B cell (primary cell): ENCODE results near the gene GPRC5D. TPM values are rescaled to one million over a fixed set of nuclear protein-coding genes. Genes with fewer than 3 reads are reported as not detected.

ENCODE experiments used
- ATAC-seq: fragments of 200-7000 bp; cut with Tn5 transposase; one replicate; pipeline ENCODE4 v1.10.0; 2021; ENCODE audit warnings: low read depth, mild to moderate bottlenecking, moderate number of reproducible peaks, moderate library complexity
- CTCF ChIA-PET: fragments of 350-600 bp; sonication (Branson Sonifier 250); formaldehyde crosslinking; loops from one replicate; lab custom pipeline; 2021; ENCODE audit warnings: antibody characterized with exemption, inconsistent platforms; lab: Charles Lee
- POLR2A ChIA-PET: fragments of 350-600 bp; sonication (Branson Sonifier 250); formaldehyde crosslinking; loops from one replicate; lab custom pipeline; 2021; ENCODE audit warnings: antibody characterized with exemption; lab: Charles Lee
- DNase-seq: peaks from one replicate; pipeline ENCODE4 v3.0.0; 2013
- H2AFZ ChIP-seq: 2 replicates; pipeline ENCODE4 v1.6.1; 2012; ENCODE audit warnings: mild to moderate bottlenecking, low read depth, low read length; ENCODE audit not compliant: insufficient read depth, poor library complexity, severe bottlenecking
- H3K27ac ChIP-seq, 2 donors: 1 replicate in 1 of 2; 2 replicates in 1 of 2; pipeline ENCODE4 v1.5.1; 2012 to 2013; ENCODE audit warnings: low read length in 2 of 2, mild to moderate bottlenecking in 2 of 2, moderate library complexity in 1 of 2
- H3K27me3 ChIP-seq, 4 experiments: fragments of 200-600 bp in 1 of 4; sonication (generic) in 1 of 4; replicated peaks in 1 of 4; 1 replicate in 2 of 4; 2 replicates in 2 of 4; pipeline versions ENCODE4 v1.6.1 to v1.7.0; 2013 to 2016; ENCODE audit warnings: low read length in 3 of 4, mild to moderate bottlenecking in 2 of 4, mixed read lengths in 1 of 4, moderate library complexity in 1 of 4; ENCODE audit not compliant: insufficient read depth in 4 of 4, control insufficient read depth in 3 of 4; ENCODE audit errors: control extremely low read depth in 1 of 4
- H3K36me3 ChIP-seq, 2 experiments: replicated peaks in 1 of 2; 1 replicate in 1 of 2; 2 replicates in 1 of 2; pipeline versions ENCODE4 v1.6.1 to v1.7.1; 2013; ENCODE audit warnings: low read length in 1 of 2; ENCODE audit not compliant: insufficient read depth in 2 of 2, control insufficient read depth in 1 of 2; ENCODE audit errors: control extremely low read depth in 1 of 2, extremely low read depth in 1 of 2
- H3K4me1 ChIP-seq, 2 donors: fragments of 200-600 bp in 1 of 2; sonication (generic) in 1 of 2; 1 replicate in 1 of 2; 2 replicates in 1 of 2; pipeline versions ENCODE4 v1.5.1 to v1.6.1; 2013 to 2017; ENCODE audit warnings: low read length in 2 of 2; ENCODE audit not compliant: control insufficient read depth in 2 of 2, insufficient read depth in 2 of 2
- H3K4me2 ChIP-seq: replicated peaks from 2 replicates; pipeline ENCODE3; 2012; ENCODE audit warnings: mild to moderate bottlenecking, low read depth, low read length; ENCODE audit not compliant: poor library complexity, severe bottlenecking
- H3K4me3 ChIP-seq, 5 experiments: fragments of 200-600 bp in 1 of 5; sonication (generic) in 1 of 5; 1 replicate in 3 of 5; 2 replicates in 2 of 5; pipeline versions ENCODE4 v1.5.1 to v1.7.0; 2011 to 2016; ENCODE audit warnings: low read length in 4 of 5, mild to moderate bottlenecking in 4 of 5, low read depth in 2 of 5, control low read depth in 1 of 5, moderate library complexity in 1 of 5; ENCODE audit not compliant: insufficient read depth in 1 of 5; ENCODE audit errors: control extremely low read depth in 1 of 5, extremely low read depth in 1 of 5
- H3K79me2 ChIP-seq: fragments of 200-600 bp; sonication (generic); one replicate; pipeline ENCODE4 v1.6.0; 2016; ENCODE audit warnings: low read length; ENCODE audit not compliant: control insufficient read depth, insufficient read depth
- H3K9ac ChIP-seq: fragments of 200-600 bp; sonication (generic); 2 replicates; pipeline ENCODE4 v1.6.1; 2017; ENCODE audit warnings: mild to moderate bottlenecking, low read length, moderate library complexity
- H3K9me3 ChIP-seq, 3 donors: one replicate each; pipeline versions ENCODE4 v1.6.1 to v1.7.1; 2013; ENCODE audit warnings: low read length in 2 of 3; ENCODE audit not compliant: control insufficient read depth in 2 of 3, insufficient read depth in 1 of 3; ENCODE audit errors: control extremely low read depth in 1 of 3
- H4K20me1 ChIP-seq: 2 replicates; pipeline ENCODE4 v1.6.0; 2012; ENCODE audit warnings: mild to moderate bottlenecking, low read length; ENCODE audit not compliant: insufficient read depth, control insufficient read depth, poor library complexity, severe bottlenecking
- H3K27ac Mint-ChIP-seq: one replicate; pipeline ENCODE4 v1.8.0; 2021; ENCODE audit warnings: mixed read lengths
- H3K27me3 Mint-ChIP-seq: one replicate; pipeline ENCODE4 v1.8.0; 2021; ENCODE audit warnings: mixed read lengths
- H3K4me1 Mint-ChIP-seq: one replicate; pipeline ENCODE4 v1.8.0; 2021; ENCODE audit warnings: mixed read lengths
- H3K4me3 Mint-ChIP-seq: one replicate; pipeline ENCODE4 v1.8.0; 2021; ENCODE audit warnings: mixed read lengths
- H3K9me3 Mint-ChIP-seq: one replicate; pipeline ENCODE4 v1.8.0; 2022; ENCODE audit warnings: mixed read lengths; ENCODE audit not compliant: insufficient read depth
- EZH2 ChIP-seq: IDR thresholded peaks from 2 replicates; pipeline ENCODE4 v1.6.1; 2012; ENCODE audit warnings: borderline replicate concordance, low read depth, mild to moderate bottlenecking, moderate library complexity, low read length; ENCODE audit not compliant: insufficient read depth, poor library complexity, severe bottlenecking
- WGBS: methylation state at CpG from one replicate; pipeline ENCODE4 v1.1.5; 2013; ENCODE audit warnings: missing lambda C conversion rate; ENCODE audit not compliant: insufficient coverage; 5-methylcytosine and 5-hydroxymethylcytosine counted together
- intact Hi-C: fragments of 100-400 bp; cut with micrococcal nuclease; formaldehyde crosslinking; loops from one replicate; pipeline ENCODE4 v1.10.0; 2022
- polyA minus RNA-seq: library from RNA; depleted of rRNA, polyadenylated mRNA; stranded (reverse); fragments of >200 nt; gene quantifications from 2 replicates; pipeline ENCODE4 v1.2.3, GENCODE V29; 2012
- polyA plus RNA-seq: library from polyadenylated mRNA; depleted of rRNA; stranded (reverse); fragments of >200 nt; gene quantifications from 2 replicates; pipeline ENCODE4 v1.2.3, GENCODE V29; 2012
- total RNA-seq, 2 donors: library from RNA; stranded (reverse); fragments of 120-200 nt in 1 of 2; gene quantifications; 1 replicate in 1 of 2; 2 replicates in 1 of 2; pipeline versions ENCODE4 v1.2.3 to v1.2.4, GENCODE V29; 2013 to 2022
- TF ChIP-seq, protein P1 (sequence below): fragments of 200-600 bp; IDR thresholded peaks from one replicate; pipeline ENCODE4 v1.8.0; 2022; ENCODE audit warnings: antibody characterized with exemption, mild to moderate bottlenecking

GPRC5D gene
- total RNA-seq = 0.47 and 0.92 TPM in 2 replicates
- total RNA-seq (2013) = 3.6 TPM
- polyA plus RNA-seq = 6.4 and 7.7 TPM in 2 replicates
- 2.7 and 7.1 TPM in 2 replicates for polyA minus RNA-seq

DNA sequence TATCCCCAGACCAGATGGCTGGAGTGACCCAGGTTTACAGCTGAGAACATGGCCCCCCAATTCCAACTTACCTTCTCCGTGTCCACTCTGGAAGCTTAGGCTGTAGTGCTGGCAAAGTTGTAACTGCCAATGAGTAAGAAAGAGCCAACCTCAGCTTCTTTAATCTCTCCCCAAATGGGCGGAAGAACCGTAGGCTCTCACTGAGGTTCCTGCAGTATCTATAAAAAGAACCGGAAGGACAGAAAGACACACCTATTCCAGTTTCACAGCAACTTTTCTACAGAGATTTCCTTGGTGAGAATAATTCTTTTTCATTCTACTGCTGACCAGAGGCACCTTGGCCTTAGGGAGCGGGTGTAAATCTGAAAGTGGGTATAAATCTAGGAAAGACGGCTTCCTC is at the start of gene GPRC5D:
Gene GPRC5D, minus strand, starts transcription at position 135 of the 400 bp plus-strand sequence. CDS start 1,786 bp downstream, outside the sequence.
- Histone ChIP-seq H3K27me3 (no peaks in the 10 kb centered on the region), H4K20me1 (no peaks in the 10 kb centered on the region), H3K4me1 (no peaks in the 10 kb centered on the region), H3K4me2 (no peak within 1 kb of the TSS), H3K9ac (no peak within 1 kb of the TSS), H3K27ac (no peak within 1 kb of the TSS), H3K36me3 (no peaks in the 10 kb centered on the region), H2AFZ (no peak within 1 kb of the TSS), H3K4me3 (no peak within 1 kb of the TSS), H3K79me2 (no peaks in the 10 kb centered on the region), H3K9me3 (no peaks in the 10 kb centered on the region)
- ATAC-seq = no peak
- 100% methylated on average over 2 of the region's 6 CpGs for WGBS
- no peaks in the 10 kb centered on the region for H3K9me3 Mint-ChIP-seq
- H3K27me3 Mint-ChIP-seq = peaks cover 15% of the 10 kb centered on the region
- ChIA-PET CTCF (interaction anchor here (1.2 kb wide), 1 partner anchor 260 kb away, joined by 4 read pairs; no protein-coding TSS in a partner anchor), POLR2A (no interaction called here)
- intact Hi-C loops = no loop called here
- no peak for TF ChIP-seq EZH2
- TF ChIP-seq, protein P1, sequence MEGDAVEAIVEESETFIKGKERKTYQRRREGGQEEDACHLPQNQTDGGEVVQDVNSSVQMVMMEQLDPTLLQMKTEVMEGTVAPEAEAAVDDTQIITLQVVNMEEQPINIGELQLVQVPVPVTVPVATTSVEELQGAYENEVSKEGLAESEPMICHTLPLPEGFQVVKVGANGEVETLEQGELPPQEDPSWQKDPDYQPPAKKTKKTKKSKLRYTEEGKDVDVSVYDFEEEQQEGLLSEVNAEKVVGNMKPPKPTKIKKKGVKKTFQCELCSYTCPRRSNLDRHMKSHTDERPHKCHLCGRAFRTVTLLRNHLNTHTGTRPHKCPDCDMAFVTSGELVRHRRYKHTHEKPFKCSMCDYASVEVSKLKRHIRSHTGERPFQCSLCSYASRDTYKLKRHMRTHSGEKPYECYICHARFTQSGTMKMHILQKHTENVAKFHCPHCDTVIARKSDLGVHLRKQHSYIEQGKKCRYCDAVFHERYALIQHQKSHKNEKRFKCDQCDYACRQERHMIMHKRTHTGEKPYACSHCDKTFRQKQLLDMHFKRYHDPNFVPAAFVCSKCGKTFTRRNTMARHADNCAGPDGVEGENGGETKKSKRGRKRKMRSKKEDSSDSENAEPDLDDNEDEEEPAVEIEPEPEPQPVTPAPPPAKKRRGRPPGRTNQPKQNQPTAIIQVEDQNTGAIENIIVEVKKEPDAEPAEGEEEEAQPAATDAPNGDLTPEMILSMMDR = no peak
- DNase-seq = no peak
- H3K27ac Mint-ChIP-seq = no peak within 1 kb of the TSS
- no peaks in the 10 kb centered on the region for H3K4me1 Mint-ChIP-seq
- no peak within 1 kb of the TSS for H3K4me3 Mint-ChIP-seq

DNA sequence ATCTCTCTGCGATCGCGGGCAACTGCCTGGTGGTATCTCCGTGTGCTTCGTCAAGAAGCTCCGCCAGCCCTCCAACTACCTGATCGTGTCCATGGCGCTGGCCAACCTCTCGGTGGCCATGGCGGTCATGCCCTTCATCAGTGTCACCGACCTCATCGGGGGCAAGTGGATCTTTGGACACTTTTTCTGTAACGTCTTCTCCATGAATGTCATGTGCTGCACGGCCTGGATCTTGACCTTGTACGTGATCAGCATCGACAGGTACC is 49.7 kb upstream of the GPRC5D start:
- Histone ChIP-seq H3K4me2 (peak overlapping the region; percentile 98), H3K9me3 (no peaks in the 10 kb centered on the region), H3K4me3 (peak overlapping the region; percentile 15 to 82 (median 67)), H3K27ac (no peak overlapping the region), H3K27me3 (peaks cover 0 to 3% (median 0%) of the 10 kb centered on the region in 4 experiments), H3K36me3 (no peaks in the 10 kb centered on the region), H3K4me1 (peaks cover 11 to 20% of the 10 kb centered on the region in 2 donors), H4K20me1 (no peaks in the 10 kb centered on the region), H3K79me2 (no peaks in the 10 kb centered on the region), H3K9ac (peak overlapping the region; percentile 80), H2AFZ (peak overlapping the region; percentile 97)
- intact Hi-C loops = loop anchor here (1.0 to 5.0 kb wide), 6 partner anchors 84 to 644 kb away; partner anchors contain the start of genes BORCS5 and EMP1
- Mint-ChIP-seq H3K27me3 (no peaks in the 10 kb centered on the region), H3K4me3 (peak overlapping the region; percentile 92), H3K9me3 (no peaks in the 10 kb centered on the region), H3K4me1 (peaks cover 29% of the 10 kb centered on the region), H3K27ac (peak overlapping the region; percentile 83)
- ATAC-seq (no peak), DNase-seq (no peak)
- ChIA-PET POLR2A (no interaction called here), CTCF (interaction anchor here (1.7 to 3.1 kb wide), 2 partner anchors 101 to 210 kb away, joined by 4 to 12 read pairs; no protein-coding TSS in a partner anchor)
- TF ChIP-seq, protein P1 = no peak
- TF ChIP-seq EZH2 = no peak
- 51% methylated on average over 16 of the region's 16 CpGs for WGBS
